Measurements from ENCODE around the gene RRP15. TPM values are rescaled to one million over a fixed set of nuclear protein-coding genes. Genes with fewer than 3 reads are reported as not detected.

Gene RRP15
- total and polyA plus RNA-seq, 2 experiments from 2014 or later = 19.8 to 86.5 TPM

- TF ChIP-seq REST (IDR thresholded peaks at IDR 0.05; ENCODE audit: unreplicated experiment) (no peak), CREB1 (CRISPR knock-in tag; IDR thresholded peaks at IDR 0.05; ENCODE audit: low read depth) (no peak), EZH2 (IDR thresholded peaks at IDR 0.05; ENCODE audit: low read depth, unreplicated experiment) (no peak), ZNF331 (CRISPR knock-in tag; IDR thresholded peaks at IDR 0.05; ENCODE audit: low read depth) (no peak), CTCF (conservative IDR thresholded peaks at IDR 0.05; ENCODE audit: low read depth in 2 of 2) (no peak), JUNB (IDR thresholded peaks at IDR 0.05; ENCODE audit: unreplicated experiment) (no peak), POLR2AphosphoS5 (IDR thresholded peaks at IDR 0.05; ENCODE audit: low read depth) (no peak), ETS1 (IDR thresholded peaks at IDR 0.05) (no peak), ZNF114 (CRISPR knock-in tag; IDR thresholded peaks at IDR 0.05) (no peak), EZH2phosphoT487 (IDR thresholded peaks at IDR 0.05; ENCODE audit: unreplicated experiment) (no peak)
Observed at GRCh38 chr1:218380125-218380977, 95.3 kb downstream of the RRP15 start (continued).

- ATAC-seq = no peak
- no peak for TF ChIP-seq ZNF331 (CRISPR knock-in tag; IDR thresholded peaks at IDR 0.05; ENCODE audit: low read depth)
- no peak for TF ChIP-seq STAT1 (IDR thresholded peaks at IDR 0.05; ENCODE audit: unreplicated experiment)
- no peak for TF ChIP-seq CREB1 (CRISPR knock-in tag; IDR thresholded peaks at IDR 0.05; ENCODE audit: low read depth)
- TF ChIP-seq CTCF (conservative IDR thresholded peaks at IDR 0.05; ENCODE audit: low read depth in 2 of 2) = no peak
- TF ChIP-seq NANOG (IDR thresholded peaks at IDR 0.05; ENCODE audit: borderline replicate concordance) = no peak
- TF ChIP-seq POLR2AphosphoS5 (IDR thresholded peaks at IDR 0.05; ENCODE audit: low read depth) = no peak
- no peak for TF ChIP-seq ZNF114 (CRISPR knock-in tag; IDR thresholded peaks at IDR 0.05)
- no peak for TF ChIP-seq EZH2 (IDR thresholded peaks at IDR 0.05; ENCODE audit: low read depth, unreplicated experiment)
- TF ChIP-seq REST (IDR thresholded peaks at IDR 0.05; ENCODE audit: unreplicated experiment) = no peak
- no peak for TF ChIP-seq JUNB (IDR thresholded peaks at IDR 0.05; ENCODE audit: unreplicated experiment)
- DNase-seq (ENCODE audit: low spot score) = no peak
- Mint-ChIP-seq H3K4me1 (peaks cover 2% of the 10 kb centered on the region; the same call in 1 of the 3 replicates), H3K27ac (no peak overlapping the region), H3K27me3 (ENCODE audit: insufficient read depth, low read depth, poor library complexity) (peaks cover 9% of the 10 kb centered on the region), H3K4me3 (no peak overlapping the region), H3K36me3 (ENCODE audit: low read depth) (no peaks in the 10 kb centered on the region), H3K9me3 (no peaks in the 10 kb centered on the region; the same call in 2 of the 3 replicates)
- no peak overlapping the region for H3K27ac ChIP-seq (ENCODE audit: low read depth)
- no peaks in the 10 kb centered on the region for H4K20me1 ChIP-seq (replicated peaks; ENCODE audit: insufficient read depth)
- H3K79me2 ChIP-seq (replicated peaks; ENCODE audit: insufficient read depth) = no peaks in the 10 kb centered on the region
- H3K36me3 ChIP-seq (ENCODE audit: insufficient read depth) = no peaks in the 10 kb centered on the region
- no peak overlapping the region for H2AFZ ChIP-seq
- no peaks in the 10 kb centered on the region for H3F3A ChIP-seq (replicated peaks; ENCODE audit: low read depth)
- H3K4me3 ChIP-seq = no peak overlapping the region
- no peaks in the 10 kb centered on the region for H3K27me3 ChIP-seq (ENCODE audit: insufficient read depth)
- no peaks in the 10 kb centered on the region for H3K4me1 ChIP-seq (ENCODE audit: insufficient read depth)
- no peak overlapping the region for H3K4me2 ChIP-seq
- H3K9me2 ChIP-seq (ENCODE audit: insufficient read depth) = no peaks in the 10 kb centered on the region
Observed at GRCh38 chr1:218382261-218382660, 97.2 kb downstream of the RRP15 start.
